Endometrial microvascular endothelial cells (primary cell): ENCODE data around the gene WDR72. TPM values are rescaled to one million over a fixed set of nuclear protein-coding genes. Genes with fewer than 3 reads are reported as not detected.

ENCODE experiments used
- in situ Hi-C: cut with HindIII; loops from 2 replicates; pipeline ENCODE4 v1.10.0; 2017; ENCODE audit warnings: low sequenced_read_pairs, low pct_unique_long_range_greater_than_20kb; ENCODE audit errors: inconsistent ontology term
- total RNA-seq: library from RNA; depleted of rRNA; stranded (reverse); fragments of >200 nt; gene quantifications from one replicate; pipeline ENCODE4 v1.2.3, GENCODE V29; 2015; ENCODE audit errors: inconsistent ontology term

The WDR72 gene
- total RNA-seq, 1 donor from 2014 or later, result not detected

GRCh38 chr15:53625962-53626845 is 133.3 kb downstream of the WDR72 start:
- in situ Hi-C loops, result no loop called here

- in situ Hi-C loops, result no loop called here
Observed at GRCh38 chr15:53625260-53625659, 134.2 kb downstream of the WDR72 start.

- in situ Hi-C loops, result no loop called here
Observed at GRCh38 chr15:53618461-53618860, 141.0 kb downstream of the WDR72 start.

- in situ Hi-C loops, result no loop called here
Observed at GRCh38 chr15:53611145-53611920, 148.1 kb downstream of the WDR72 start.

GRCh38 chr15:53591041-53591440 is 168.4 kb downstream of the WDR72 start:
- in situ Hi-C loops, result no loop called here

- in situ Hi-C loops, result no loop called here
Observed at GRCh38 chr15:53590380-53590779, 169.1 kb downstream of the WDR72 start.

- in situ Hi-C loops, result no loop called here
Observed at GRCh38 chr15:53589520-53590057, 169.9 kb downstream of the WDR72 start.

GRCh38 chr15:53588773-53589172 is 170.7 kb downstream of the WDR72 start:
- in situ Hi-C loops, result no loop called here

GRCh38 chr15:53586799-53587198 is 172.7 kb downstream of the WDR72 start:
- in situ Hi-C loops, result no loop called here

- in situ Hi-C loops, result no loop called here
Observed at GRCh38 chr15:53581513-53581912, 177.9 kb downstream of the WDR72 start.

- in situ Hi-C loops, result no loop called here
Observed at GRCh38 chr15:53580366-53580765, 179.1 kb downstream of the WDR72 start.

GRCh38 chr15:53576841-53577240 is 182.6 kb downstream of the WDR72 start:
- in situ Hi-C loops, result no loop called here

GRCh38 chr15:53573091-53573490 is 186.4 kb downstream of the WDR72 start:
- in situ Hi-C loops, result no loop called here

- in situ Hi-C loops, result no loop called here
Observed at GRCh38 chr15:53569751-53570480, 189.5 kb downstream of the WDR72 start.

- in situ Hi-C loops, result no loop called here
Observed at GRCh38 chr15:53566912-53567311, 192.6 kb downstream of the WDR72 start.

- in situ Hi-C loops, result no loop called here
Observed at GRCh38 chr15:53565721-53566120, 193.7 kb downstream of the WDR72 start.

GRCh38 chr15:53564647-53565046 is 194.8 kb downstream of the WDR72 start:
- in situ Hi-C loops, result no loop called here

- in situ Hi-C loops, result no loop called here
Observed at GRCh38 chr15:53563627-53564026, 195.8 kb downstream of the WDR72 start.
